Bronchial epithelial cell (primary cell): ENCODE results near the gene NEURL2. TPM values are rescaled to one million over a fixed set of nuclear protein-coding genes. Genes with fewer than 3 reads are reported as not detected.

ENCODE experiments used
- DNase-seq: peaks from one replicate; pipeline ENCODE4 v3.0.0-alpha.2; 2010; ENCODE audit warnings: low read depth
- FAIRE-seq: peaks from 2 replicates; lab custom pipeline; 2011; peaks lifted over from hg19 to GRCh38; lab: Jason Lieb, UNC
- H3K27me3 ChIP-seq: 2 replicates; pipeline ENCODE4 v1.5.1; 2011; ENCODE audit warnings: low read length; ENCODE audit not compliant: control insufficient read depth, insufficient read depth
- H3K36me3 ChIP-seq: 2 replicates; pipeline ENCODE4 v1.5.1; 2011; ENCODE audit warnings: low read length; ENCODE audit not compliant: control insufficient read depth, insufficient read depth
- H3K4me3 ChIP-seq: 2 replicates; pipeline ENCODE4 v1.5.1; 2011; ENCODE audit warnings: mild to moderate bottlenecking, low read depth, low read length, control low read depth
- total RNA-seq: library from RNA; depleted of rRNA; stranded (reverse); fragments of >200 nt; gene quantifications from 2 replicates; pipeline ENCODE4 v1.2.1, GENCODE V29; 2014
- TF ChIP-seq, protein P1 (sequence below): IDR thresholded peaks from 2 replicates; pipeline ENCODE4 v1.5.1; 2011; ENCODE audit warnings: mild to moderate bottlenecking, moderate library complexity, low read length, control low read depth, inconsistent platforms; ENCODE audit not compliant: insufficient read depth, severe bottlenecking

Gene NEURL2
- total RNA-seq, 1 donor from 2014 or later: 2.6 TPM

GRCh38 chr20:45841407-45842129 lies 49.4 kb downstream of the NEURL2 start:
- TF ChIP-seq, protein P1, sequence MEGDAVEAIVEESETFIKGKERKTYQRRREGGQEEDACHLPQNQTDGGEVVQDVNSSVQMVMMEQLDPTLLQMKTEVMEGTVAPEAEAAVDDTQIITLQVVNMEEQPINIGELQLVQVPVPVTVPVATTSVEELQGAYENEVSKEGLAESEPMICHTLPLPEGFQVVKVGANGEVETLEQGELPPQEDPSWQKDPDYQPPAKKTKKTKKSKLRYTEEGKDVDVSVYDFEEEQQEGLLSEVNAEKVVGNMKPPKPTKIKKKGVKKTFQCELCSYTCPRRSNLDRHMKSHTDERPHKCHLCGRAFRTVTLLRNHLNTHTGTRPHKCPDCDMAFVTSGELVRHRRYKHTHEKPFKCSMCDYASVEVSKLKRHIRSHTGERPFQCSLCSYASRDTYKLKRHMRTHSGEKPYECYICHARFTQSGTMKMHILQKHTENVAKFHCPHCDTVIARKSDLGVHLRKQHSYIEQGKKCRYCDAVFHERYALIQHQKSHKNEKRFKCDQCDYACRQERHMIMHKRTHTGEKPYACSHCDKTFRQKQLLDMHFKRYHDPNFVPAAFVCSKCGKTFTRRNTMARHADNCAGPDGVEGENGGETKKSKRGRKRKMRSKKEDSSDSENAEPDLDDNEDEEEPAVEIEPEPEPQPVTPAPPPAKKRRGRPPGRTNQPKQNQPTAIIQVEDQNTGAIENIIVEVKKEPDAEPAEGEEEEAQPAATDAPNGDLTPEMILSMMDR: no peak
- Histone ChIP-seq H3K4me3 (no peak overlapping the region), H3K36me3 (peaks cover 16% of the 10 kb centered on the region), H3K27me3 (no peaks in the 10 kb centered on the region)
- no peak for DNase-seq
- FAIRE-seq: no peak

- FAIRE-seq: no peak
- Histone ChIP-seq H3K4me3 (no peak overlapping the region), H3K36me3 (peaks cover 14% of the 10 kb centered on the region)
These were observed 50.3 kb downstream of the NEURL2 start for GRCh38 chr20:45840700-45841198.

More at GRCh38 chr20:45840700-45841198, 50.3 kb downstream of the NEURL2 start:
- no peak for DNase-seq
- TF ChIP-seq, protein P1: no peak
- H3K27me3 ChIP-seq: no peaks in the 10 kb centered on the region

Other genes with a start within 250 kb of the NEURL2 start
- not detected in 2 replicates for gene WFDC11, start 221.0 kb downstream of the NEURL2 start, total RNA-seq
- not detected in 2 replicates for gene WFDC13, start 189.2 kb downstream of the NEURL2 start, total RNA-seq
- gene WFDC10B, start 186.2 kb downstream of the NEURL2 start, total RNA-seq: not detected in 2 replicates
- gene SPINT4, start 168.9 kb downstream of the NEURL2 start, total RNA-seq: not detected in 2 replicates
- gene WFDC3, start 99.3 kb downstream of the NEURL2 start, total RNA-seq: not detected in 2 replicates
- gene DNTTIP1, start 99.3 kb downstream of the NEURL2 start, total RNA-seq: 13.4 and 14.1 TPM in 2 replicates
- 0.26 and 1.8 TPM in 2 replicates for gene UBE2C, start 78.6 kb downstream of the NEURL2 start, total RNA-seq
- gene TNNC2, start 63.9 kb downstream of the NEURL2 start, total RNA-seq: 0.38 TPM in 1 of 2 replicates, not detected in the other
- gene SNX21, start 57.4 kb downstream of the NEURL2 start, total RNA-seq: 6.8 and 15.5 TPM in 2 replicates
- gene ACOT8, start 33.8 kb downstream of the NEURL2 start, total RNA-seq: 31.1 and 37.9 TPM in 2 replicates
- gene ZSWIM3, start 33.6 kb downstream of the NEURL2 start, total RNA-seq: 2.9 and 3.7 TPM in 2 replicates
- 1.3 and 2.8 TPM in 2 replicates for gene ZSWIM1, start 10.0 kb downstream of the NEURL2 start, total RNA-seq
- gene SPATA25, start 3.6 kb downstream of the NEURL2 start, total RNA-seq: 0.53 and 0.90 TPM in 2 replicates
- gene CTSA, start 127 bp upstream of the NEURL2 start, total RNA-seq: 16.8 and 21.0 TPM in 2 replicates
- gene PLTP, start 20.9 kb upstream of the NEURL2 start, total RNA-seq: 26.9 and 37.4 TPM in 2 replicates
- gene PCIF1, start 43.5 kb upstream of the NEURL2 start, total RNA-seq: 4.6 and 6.3 TPM in 2 replicates
- 10.3 and 11.8 TPM in 2 replicates for gene ZNF335, start 81.0 kb upstream of the NEURL2 start, total RNA-seq
- gene MMP9, start 117.7 kb upstream of the NEURL2 start, total RNA-seq: 0.26 and 6.0 TPM in 2 replicates
- not detected in 2 replicates for gene SLC12A5, start 138.0 kb upstream of the NEURL2 start, total RNA-seq
- 7.9 and 9.5 TPM in 2 replicates for gene NCOA5, start 198.8 kb upstream of the NEURL2 start, total RNA-seq
- gene CD40, start 227.1 kb upstream of the NEURL2 start, total RNA-seq: 4.7 and 6.5 TPM in 2 replicates